ENCODE data around the gene TRMU.

The TRMU gene

DNA sequence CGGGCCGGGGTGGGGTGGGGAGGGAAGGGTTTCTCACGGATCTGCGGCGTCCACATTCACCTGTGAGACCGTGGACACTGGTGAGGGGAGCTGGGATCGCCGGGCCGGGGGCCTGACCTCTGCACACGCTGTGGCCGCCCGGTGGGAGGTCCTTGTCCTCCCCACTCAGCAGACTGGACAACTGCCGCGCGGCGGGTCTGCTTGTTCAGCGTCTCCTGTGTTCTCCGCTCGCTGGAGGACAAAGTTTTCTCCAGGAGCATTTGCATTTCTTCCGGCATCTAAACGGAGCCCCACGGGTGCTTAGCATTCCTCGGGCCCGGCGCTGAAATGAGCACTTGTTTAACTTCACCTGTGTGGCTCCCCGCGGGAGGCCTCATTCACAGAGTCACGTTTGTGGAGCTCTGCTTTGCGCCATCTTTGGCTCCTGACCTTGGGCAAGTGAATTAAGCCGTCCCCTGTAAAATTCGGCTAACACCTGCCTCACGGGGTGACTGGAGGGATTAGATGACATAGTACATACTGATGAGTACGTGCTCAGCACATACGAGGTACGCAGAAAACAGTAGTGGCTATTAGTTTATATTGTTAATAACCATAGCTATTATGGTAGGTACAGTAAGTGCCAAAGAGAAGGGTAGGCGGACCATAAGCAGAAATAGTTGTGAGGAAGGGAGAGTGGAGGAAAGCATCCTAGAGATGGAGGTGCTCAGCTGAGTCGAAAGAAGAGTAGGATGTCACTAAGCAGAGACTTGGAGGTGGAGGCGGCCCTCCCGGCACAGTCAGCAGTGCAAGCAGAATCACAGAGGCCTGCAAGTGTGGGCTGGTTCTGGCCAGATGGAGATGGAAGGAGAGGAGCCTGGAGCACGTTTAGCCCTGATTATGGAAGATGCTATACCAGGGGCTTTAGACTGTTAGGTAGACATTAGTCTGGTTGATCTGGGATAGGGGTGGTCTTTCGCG is 885 bp downstream of the TRMU start:
- no peak for DNase-seq (ENCODE audit: low read depth in 2 of 2)

- no peak for DNase-seq (ENCODE audit: low read depth in 2 of 2)
Observed at GRCh38 chr22:46337870-46338269, 2.4 kb downstream of the TRMU start.

- no peak for DNase-seq (ENCODE audit: low read depth in 2 of 2)
Observed at GRCh38 chr22:46338636-46339035, 3.1 kb downstream of the TRMU start.

DNA sequence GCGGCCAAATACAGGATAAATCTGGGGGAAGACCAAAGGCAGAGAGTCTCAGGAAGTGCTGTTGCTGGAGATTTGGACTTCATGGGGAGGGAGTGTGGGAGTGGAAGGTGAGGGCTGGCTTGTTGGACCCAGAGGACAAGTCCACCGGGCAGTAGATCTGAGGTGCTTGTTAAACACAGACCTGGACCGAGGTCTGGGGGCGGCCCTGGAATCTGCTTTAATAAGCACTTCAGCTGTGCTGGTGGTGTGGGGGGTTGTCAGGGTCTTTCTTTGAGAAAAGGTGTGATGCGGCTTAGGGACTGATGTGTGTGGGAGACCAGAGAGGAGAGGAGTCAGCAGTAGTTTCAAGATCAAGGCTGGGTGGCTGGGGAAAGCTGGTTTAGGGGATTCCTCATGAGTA is 4.4 kb downstream of the TRMU start:
- DNase-seq (ENCODE audit: low read depth in 2 of 2): no peak

- no peak for DNase-seq (ENCODE audit: low read depth in 2 of 2)
Observed at GRCh38 chr22:46340676-46341075, 5.2 kb downstream of the TRMU start.

- no peak for DNase-seq (ENCODE audit: low read depth in 2 of 2)
Observed at GRCh38 chr22:46346680-46347405, 11.3 kb downstream of the TRMU start.

DNA sequence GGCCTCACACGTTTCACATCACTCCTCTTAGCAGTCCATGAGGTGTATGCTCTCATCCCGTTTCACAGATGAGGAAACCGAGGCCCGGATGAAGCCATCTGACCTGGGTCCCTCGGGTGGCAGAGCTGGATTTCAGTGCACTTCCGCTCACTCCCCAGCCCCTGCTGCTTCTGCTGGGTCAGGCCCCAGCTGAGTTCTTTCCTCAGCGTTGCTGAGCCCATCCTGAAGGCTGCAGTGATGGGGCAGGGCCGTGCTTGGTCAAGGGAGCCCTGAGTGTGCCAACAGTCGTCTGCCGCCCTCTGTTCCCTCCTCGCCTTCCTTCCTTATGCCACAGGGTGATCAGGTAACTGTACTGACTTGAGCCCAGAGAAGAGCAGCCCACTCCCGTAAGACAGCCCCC is 12.1 kb downstream of the TRMU start:
- no peak for DNase-seq (ENCODE audit: low read depth in 2 of 2)

DNA sequence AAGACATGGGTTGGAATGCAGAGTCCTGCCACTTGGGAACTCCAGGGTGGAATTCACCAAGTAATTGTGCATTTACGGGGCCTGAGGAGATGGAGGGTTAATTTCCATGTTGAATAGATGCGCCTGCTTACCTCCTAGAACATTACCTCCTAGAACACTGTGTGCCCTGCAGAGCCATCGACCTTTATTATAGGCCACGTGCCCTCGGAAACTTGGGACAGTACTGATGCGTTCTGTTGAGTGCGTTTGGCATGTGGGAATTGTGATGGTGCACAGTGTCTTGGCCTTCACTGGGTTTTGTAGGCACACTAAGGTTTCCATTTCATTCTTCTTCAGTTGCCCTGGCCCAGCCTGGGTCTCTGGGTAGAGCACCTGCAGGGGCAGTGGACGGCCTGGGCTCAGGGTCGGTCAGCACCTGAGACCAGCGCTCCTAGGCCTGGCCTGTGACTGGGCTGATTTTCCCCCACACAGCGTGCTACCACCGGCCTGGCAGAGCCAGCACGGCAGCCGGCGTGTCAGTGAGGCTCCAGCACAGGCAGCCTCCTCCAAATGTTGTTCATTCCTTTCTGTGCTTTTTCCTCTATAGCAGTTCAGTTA is 12.7 kb downstream of the TRMU start:
- DNase-seq (ENCODE audit: low read depth in 2 of 2): no peak

DNA sequence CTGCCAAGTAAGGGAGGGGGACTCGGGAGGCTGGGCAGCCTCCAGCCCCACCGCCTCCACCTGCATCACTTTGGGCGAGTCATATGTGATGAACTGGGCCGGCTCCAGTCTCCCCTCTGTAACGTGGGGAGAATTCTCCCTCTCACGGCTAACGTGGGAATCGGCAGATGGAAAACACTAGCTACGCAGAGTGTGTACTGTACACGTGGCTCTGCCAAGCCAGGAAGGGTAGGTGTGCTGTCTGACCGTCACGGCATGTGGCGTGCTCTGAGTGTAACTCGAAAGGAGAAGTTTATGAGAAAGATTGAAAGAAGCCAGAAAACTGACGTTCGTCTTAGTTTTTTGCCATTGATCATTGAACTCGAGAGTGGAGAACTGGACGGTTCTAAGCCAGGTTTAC is 13.7 kb downstream of the TRMU start:
- no peak for DNase-seq (ENCODE audit: low read depth in 2 of 2)

GRCh38 chr22:46349681-46350080 is 14.2 kb downstream of the TRMU start:
- DNase-seq (ENCODE audit: low read depth in 2 of 2): no peak

GRCh38 chr22:46350121-46350520 is 14.6 kb downstream of the TRMU start:
- no peak for DNase-seq (ENCODE audit: low read depth in 2 of 2)

GRCh38 chr22:46350646-46351045 is 15.1 kb downstream of the TRMU start:
- no peak for DNase-seq (ENCODE audit: low read depth in 2 of 2)

DNA sequence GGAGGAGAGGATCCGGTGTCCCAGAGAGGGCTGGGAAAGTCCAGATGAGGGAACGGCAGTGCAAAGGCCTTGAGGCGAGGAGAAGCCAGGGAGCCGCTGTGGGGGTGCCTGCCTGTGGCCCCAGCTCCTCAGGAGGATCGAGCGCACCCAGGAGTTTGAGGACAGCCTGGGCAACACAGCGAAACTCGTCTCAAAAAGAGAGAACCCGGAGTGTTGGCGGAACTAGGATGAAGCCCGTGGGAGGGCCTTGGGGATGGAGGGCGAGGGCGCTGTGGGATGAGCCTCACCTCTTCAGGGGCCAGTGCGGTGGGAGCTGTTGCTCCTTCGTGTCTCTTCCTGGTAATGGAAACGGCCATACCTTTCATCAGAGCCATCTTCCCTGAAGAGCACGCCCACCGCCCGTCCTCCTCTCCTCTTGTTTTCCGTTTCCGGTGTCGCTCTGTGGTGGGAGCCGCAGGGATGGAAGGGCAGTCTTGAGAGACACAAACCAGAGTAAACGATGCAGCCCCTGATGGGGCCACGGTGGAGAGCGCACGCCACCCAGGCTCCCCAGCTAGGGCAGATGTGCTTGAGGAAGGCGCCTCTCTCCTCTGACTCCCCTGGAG is 15.7 kb downstream of the TRMU start:
- DNase-seq (ENCODE audit: low read depth in 2 of 2): no peak

DNA sequence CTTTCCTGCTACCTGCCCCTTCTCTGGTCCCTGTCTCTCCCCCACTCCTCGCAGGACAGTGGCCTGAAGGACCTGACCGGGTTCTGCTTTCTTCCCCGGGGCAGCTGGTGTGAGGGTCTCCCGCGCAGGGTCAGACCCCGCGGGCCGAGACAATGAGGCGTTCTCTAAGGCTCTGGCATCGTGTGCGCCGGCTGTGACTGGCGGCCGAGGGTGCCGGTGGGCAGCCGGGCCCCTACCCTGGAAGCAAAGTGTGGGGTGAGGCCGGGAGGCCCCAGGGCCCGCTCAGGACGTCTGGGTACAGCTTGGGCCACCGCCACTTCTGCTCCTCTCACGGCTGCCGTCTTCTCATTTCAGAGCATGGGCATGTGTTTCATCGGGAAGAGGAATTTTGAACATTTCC is 16.3 kb downstream of the TRMU start:
- DNase-seq (ENCODE audit: low read depth in 2 of 2): no peak

DNA sequence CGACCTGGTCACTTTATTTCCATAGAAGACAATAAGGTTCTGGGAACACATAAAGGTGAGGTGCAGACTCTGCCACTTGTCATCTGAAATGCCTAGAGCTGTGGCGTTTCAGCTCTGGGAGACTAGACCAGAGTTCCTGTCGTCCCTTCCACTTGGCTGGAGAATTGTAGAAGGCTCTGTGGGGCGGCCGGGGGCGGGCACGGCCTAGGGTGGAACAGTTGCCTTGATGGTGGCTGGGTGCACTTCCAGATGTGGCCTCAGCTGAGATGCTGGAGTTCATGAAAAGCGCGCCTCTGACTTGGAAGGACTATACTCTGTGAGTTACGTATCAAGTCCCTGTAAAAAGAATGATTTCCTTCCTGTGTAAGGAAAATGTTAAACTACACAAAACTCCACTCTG is 16.8 kb downstream of the TRMU start:
- DNase-seq (ENCODE audit: low read depth in 2 of 2): no peak

GRCh38 chr22:46352691-46353386 is 17.3 kb downstream of the TRMU start:
- no peak for DNase-seq (ENCODE audit: low read depth in 2 of 2)

- no peak for DNase-seq (ENCODE audit: low read depth in 2 of 2)
Observed at GRCh38 chr22:46353483-46354105, 18.1 kb downstream of the TRMU start.

DNA sequence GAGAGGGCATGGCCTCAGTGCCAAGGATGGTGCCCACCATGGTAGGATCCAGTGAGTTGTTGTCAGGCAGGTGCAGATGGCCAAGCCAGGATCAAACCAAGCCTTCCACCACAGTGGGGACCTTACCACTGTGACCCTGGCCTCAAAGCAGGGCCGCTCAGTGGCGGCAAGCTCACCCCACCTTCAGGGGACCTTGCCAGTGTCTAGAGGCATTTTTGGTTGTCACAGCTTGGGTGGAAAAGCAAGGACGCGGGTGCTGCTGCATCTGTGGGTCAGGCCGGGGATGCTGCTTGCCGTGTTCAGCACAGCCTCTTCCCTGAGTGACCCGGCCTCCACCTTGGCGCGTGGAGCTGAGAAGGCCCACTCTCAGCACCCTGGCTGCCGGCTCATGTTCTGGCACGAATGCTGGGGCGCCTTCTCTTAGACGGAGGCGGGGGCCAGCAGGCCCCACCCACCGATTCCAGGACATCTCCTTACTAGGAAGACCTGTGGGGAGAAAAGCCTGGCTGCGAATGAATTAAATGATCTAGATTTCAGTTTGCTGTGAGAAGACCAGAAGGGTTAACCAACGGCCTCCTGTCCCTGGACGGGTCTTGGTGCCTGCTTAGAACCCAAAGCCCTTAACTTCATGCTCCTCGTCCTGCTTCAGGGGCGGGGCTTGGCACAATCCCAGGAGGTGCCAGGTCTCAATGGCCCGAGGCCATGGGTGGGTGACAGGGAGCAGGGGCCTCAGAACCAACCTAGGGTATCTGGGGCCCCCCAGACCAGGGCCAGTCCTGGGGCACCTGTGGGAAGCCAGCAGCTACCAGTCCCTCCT is 18.9 kb downstream of the TRMU start:
- no peak for DNase-seq (ENCODE audit: low read depth in 2 of 2)

GRCh38 chr22:46354993-46355305 is 19.4 kb downstream of the TRMU start:
- no peak for DNase-seq (ENCODE audit: low read depth in 2 of 2)

DNA sequence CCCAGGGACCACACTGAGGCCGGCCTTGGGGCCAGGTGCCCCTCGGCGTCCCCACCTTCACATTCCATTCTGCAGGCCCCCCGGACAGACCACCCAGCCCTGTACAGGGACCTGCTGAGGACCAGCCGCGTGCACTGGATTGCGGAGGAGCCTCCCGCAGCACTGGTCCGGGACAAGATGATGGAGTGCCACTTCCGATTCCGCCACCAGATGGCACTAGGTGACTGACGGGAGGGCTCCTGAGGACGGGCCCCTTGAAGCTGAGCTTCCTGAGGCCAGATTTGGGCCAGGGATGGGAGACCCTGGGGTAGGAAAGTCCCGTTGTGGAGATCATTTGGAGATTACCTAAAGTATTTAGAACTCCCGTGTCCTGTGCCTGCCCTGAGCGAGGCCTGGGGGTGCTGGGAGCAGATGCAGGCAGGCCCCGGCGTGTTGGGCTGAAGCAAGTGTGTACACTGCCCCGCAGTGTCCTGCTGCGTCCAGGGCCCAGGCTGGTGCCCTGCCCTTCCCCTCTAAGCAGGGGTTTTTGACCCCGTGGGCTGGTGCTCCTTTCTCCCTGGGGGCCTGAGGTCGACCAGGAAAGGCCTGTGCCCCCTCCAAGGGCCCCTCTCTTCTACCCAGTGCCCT is 20.0 kb downstream of the TRMU start:
- peak; percentile 51 to 63 for DNase-seq (ENCODE audit: low read depth in 2 of 2)

Data from stimulated activated CD4-positive, alpha-beta T cell treated with anti-CD3 and anti-CD28 coated beads, Interleukin-4, amount 100 ng/mL, for 48 hours (primary cell).